ENCODE measurements around the gene LTBP1. TPM values are rescaled to one million over a fixed set of nuclear protein-coding genes. Genes with fewer than 3 reads are reported as not detected.
"Not testable (repeated sequence)": the region's sequence is repeated elsewhere in the genome, so short reads cannot be mapped to it uniquely, and the experiment has no call there.

LTBP1 gene
- polyA plus RNA-seq, 2 donors = 4.3 to 13.9 TPM

DNA sequence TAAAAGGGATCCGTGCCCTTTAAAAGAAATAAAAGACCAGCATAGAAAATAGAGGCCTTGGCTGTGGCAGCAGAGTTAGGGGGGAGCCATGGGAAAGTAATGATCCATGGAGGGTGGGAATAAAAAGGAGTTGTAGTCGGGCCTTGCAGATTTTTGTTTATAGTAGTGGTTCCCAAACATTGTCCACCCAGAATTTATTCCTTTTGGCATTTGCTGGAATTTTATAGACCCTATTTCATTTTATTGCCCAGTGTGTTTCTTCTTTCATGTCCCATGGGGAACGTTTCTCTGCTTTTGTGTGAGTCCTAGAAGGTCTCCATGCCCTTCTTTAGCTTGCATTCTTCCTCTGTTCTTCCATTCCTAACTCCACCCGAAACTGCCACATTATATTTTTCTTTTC, 222.2 kb downstream of the LTBP1 start:
- H3K27me3 ChIP-seq (ENCODE audit: control insufficient read depth in 1 of 2, insufficient read depth in 2 of 2, low read length in 2 of 2) = no peaks in the 10 kb centered on the region
- no peaks in the 10 kb centered on the region for H3K4me1 ChIP-seq (ENCODE audit: control insufficient read depth in 2 of 2, insufficient read depth in 2 of 2, low read length in 1 of 2)
- no peaks in the 10 kb centered on the region for H3K36me3 ChIP-seq (ENCODE audit: control insufficient read depth in 2 of 2, insufficient read depth in 2 of 2, low read length in 1 of 2)
- no peak overlapping the region for H3K4me3 ChIP-seq (ENCODE audit: low read depth in 1 of 2, low read length in 2 of 2)
- WGBS, 2 donors = 72 to 75% methylated on average over 4 of the region's 4 CpGs
- no peak overlapping the region for H3K27ac ChIP-seq (ENCODE audit: low read depth in 2 of 2, low read length in 1 of 2)
- no peaks in the 10 kb centered on the region for H3K9me3 ChIP-seq (ENCODE audit: control insufficient read depth in 2 of 2, insufficient read depth in 1 of 2, low read depth in 1 of 2, low read length in 1 of 2)

DNA sequence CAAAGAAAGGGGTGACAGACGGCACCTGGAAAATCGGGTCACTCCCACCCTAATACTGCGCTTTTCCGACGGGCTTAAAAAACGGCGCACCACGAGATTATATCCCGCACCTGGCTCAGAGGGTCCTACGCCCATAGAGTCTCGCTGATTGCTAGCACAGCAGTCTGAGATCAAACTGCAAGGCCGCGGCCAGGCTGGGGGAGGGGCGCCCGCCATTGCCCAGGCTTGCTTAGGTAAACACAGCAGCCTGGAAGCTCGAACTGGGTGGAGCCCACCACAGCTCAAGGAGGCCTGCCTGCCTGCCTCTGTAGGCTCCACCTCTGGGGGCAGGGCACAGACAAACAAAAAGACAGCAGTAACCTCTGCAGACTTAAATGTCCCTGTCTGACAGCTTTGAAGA, 223.5 kb downstream of the LTBP1 start:
- H3K4me3 ChIP-seq (ENCODE audit: low read depth in 1 of 2, low read length in 2 of 2); H3K27me3 ChIP-seq (ENCODE audit: control insufficient read depth in 1 of 2, insufficient read depth in 2 of 2, low read length in 2 of 2); H3K27ac ChIP-seq (ENCODE audit: low read depth in 2 of 2, low read length in 1 of 2); H3K4me1 ChIP-seq (ENCODE audit: control insufficient read depth in 2 of 2, insufficient read depth in 2 of 2, low read length in 1 of 2); H3K9me3 ChIP-seq (ENCODE audit: control insufficient read depth in 2 of 2, insufficient read depth in 1 of 2, low read depth in 1 of 2, low read length in 1 of 2); H3K36me3 ChIP-seq (ENCODE audit: control insufficient read depth in 2 of 2, insufficient read depth in 2 of 2, low read length in 1 of 2): not testable (repeated sequence)
- 83 to 85% methylated on average over 6 to 9 of the region's 16 CpGs for WGBS, 2 donors

DNA sequence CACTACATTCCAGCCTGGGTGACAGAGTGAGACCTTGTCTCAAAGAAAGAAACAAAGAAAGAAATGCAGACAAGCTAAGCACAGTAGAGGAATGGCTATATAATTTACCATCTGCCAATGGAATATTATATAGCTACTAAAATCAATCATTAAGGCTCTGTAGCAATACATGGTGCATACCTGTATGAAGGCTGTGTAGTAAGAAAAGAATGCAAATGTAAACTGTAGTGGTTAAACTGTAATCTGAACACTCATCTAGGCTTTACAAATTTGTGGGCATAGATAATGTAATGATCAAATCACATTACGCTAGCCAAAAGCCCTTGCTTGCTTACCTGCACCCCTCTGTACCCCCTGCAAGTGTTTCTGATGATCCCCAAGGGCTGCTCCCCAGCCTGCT, 230.9 kb downstream of the LTBP1 start:
- Histone ChIP-seq H3K4me1 (ENCODE audit: control insufficient read depth in 2 of 2, insufficient read depth in 2 of 2, low read length in 1 of 2) (no peaks in the 10 kb centered on the region), H3K27ac (ENCODE audit: low read depth in 2 of 2, low read length in 1 of 2) (no peak overlapping the region), H3K36me3 (ENCODE audit: control insufficient read depth in 2 of 2, insufficient read depth in 2 of 2, low read length in 1 of 2) (no peaks in the 10 kb centered on the region), H3K4me3 (ENCODE audit: low read depth in 1 of 2, low read length in 2 of 2) (no peak overlapping the region), H3K27me3 (ENCODE audit: control insufficient read depth in 1 of 2, insufficient read depth in 2 of 2, low read length in 2 of 2) (no peaks in the 10 kb centered on the region), H3K9me3 (ENCODE audit: control insufficient read depth in 2 of 2, insufficient read depth in 1 of 2, low read depth in 1 of 2, low read length in 1 of 2) (no peaks in the 10 kb centered on the region)
- 4 to 43% methylated on average over 1 of the region's 1 CpG for WGBS, 2 donors

DNA sequence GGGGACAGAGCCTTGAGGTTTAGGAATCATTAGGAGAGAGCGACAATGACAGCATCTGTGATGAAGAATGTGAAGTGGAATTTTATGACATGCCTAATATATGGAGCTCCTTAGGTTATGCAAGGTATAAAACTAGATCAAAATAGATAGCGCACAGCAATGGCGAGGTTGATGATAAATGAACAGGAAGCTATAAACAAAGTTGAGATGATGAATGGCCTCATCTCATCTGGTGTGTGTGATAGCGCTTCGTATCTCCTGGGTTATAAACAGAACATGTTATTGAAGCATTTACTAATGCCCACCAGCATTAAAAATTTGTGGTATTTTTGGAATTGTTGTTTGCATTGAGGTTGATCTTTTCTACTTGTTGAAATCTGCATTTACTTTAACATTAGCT, 231.5 kb downstream of the LTBP1 start:
- Histone ChIP-seq H3K9me3 (ENCODE audit: control insufficient read depth in 2 of 2, insufficient read depth in 1 of 2, low read depth in 1 of 2, low read length in 1 of 2) (no peaks in the 10 kb centered on the region), H3K4me1 (ENCODE audit: control insufficient read depth in 2 of 2, insufficient read depth in 2 of 2, low read length in 1 of 2) (no peaks in the 10 kb centered on the region), H3K27ac (ENCODE audit: low read depth in 2 of 2, low read length in 1 of 2) (no peak overlapping the region), H3K36me3 (ENCODE audit: control insufficient read depth in 2 of 2, insufficient read depth in 2 of 2, low read length in 1 of 2) (no peaks in the 10 kb centered on the region), H3K27me3 (ENCODE audit: control insufficient read depth in 1 of 2, insufficient read depth in 2 of 2, low read length in 2 of 2) (no peaks in the 10 kb centered on the region), H3K4me3 (ENCODE audit: low read depth in 1 of 2, low read length in 2 of 2) (no peak overlapping the region)
- WGBS, 2 donors = 90 to 95% methylated on average over 5 of the region's 5 CpGs

DNA sequence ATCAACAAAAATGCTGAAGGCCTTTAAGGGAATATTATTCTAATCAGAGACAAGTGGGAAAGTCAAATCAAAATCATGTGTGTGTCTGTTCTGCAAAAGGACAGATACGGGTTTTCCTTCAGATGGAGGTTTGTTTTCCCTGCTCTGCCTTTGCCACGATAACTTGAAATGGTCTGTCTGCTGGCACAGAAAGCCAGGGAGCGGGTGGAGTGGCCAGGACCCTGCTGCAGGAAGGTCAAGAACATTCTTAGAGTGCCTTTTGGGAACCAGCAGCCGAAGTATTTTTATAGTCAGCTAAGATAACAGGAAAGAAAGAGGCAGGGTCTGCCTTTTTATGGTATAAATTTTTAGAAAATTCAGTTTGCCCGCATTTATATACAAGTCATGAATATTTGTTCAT, 234.2 kb downstream of the LTBP1 start:
- H3K36me3 ChIP-seq (ENCODE audit: control insufficient read depth in 2 of 2, insufficient read depth in 2 of 2, low read length in 1 of 2) = no peaks in the 10 kb centered on the region
- H3K27ac ChIP-seq (ENCODE audit: low read depth in 2 of 2, low read length in 1 of 2) = no peak overlapping the region
- H3K4me1 ChIP-seq (ENCODE audit: control insufficient read depth in 2 of 2, insufficient read depth in 2 of 2, low read length in 1 of 2) = no peaks in the 10 kb centered on the region
- no peaks in the 10 kb centered on the region for H3K27me3 ChIP-seq (ENCODE audit: control insufficient read depth in 1 of 2, insufficient read depth in 2 of 2, low read length in 2 of 2)
- 71 to 79% methylated on average over 5 of the region's 5 CpGs for WGBS, 2 donors
- no peaks in the 10 kb centered on the region for H3K9me3 ChIP-seq (ENCODE audit: control insufficient read depth in 2 of 2, insufficient read depth in 1 of 2, low read depth in 1 of 2, low read length in 1 of 2)
- no peak overlapping the region for H3K4me3 ChIP-seq (ENCODE audit: low read depth in 1 of 2, low read length in 2 of 2)

DNA sequence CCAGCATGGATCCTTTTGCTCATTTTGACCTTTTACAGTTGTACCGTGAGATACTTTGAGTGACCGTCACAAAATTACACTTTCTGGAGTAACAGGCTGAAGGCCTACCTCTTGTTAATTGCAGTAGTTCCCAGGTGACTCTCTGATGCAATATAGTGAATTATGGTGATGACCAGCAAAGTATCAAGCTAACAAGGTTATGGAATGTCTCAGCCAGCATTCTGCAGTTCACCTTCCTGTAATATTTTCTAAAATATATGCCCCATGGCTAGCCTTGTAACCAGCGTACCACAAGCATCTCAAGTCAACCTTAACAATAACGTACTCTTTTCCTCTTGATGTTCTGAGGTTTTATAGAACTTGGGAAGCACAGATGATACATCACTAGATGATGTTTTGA, 234.7 kb downstream of the LTBP1 start:
- WGBS, 2 donors = 73 to 87% methylated on average over 4 of the region's 4 CpGs
- H3K9me3 ChIP-seq (ENCODE audit: control insufficient read depth in 2 of 2, insufficient read depth in 1 of 2, low read depth in 1 of 2, low read length in 1 of 2) = no peaks in the 10 kb centered on the region
- no peaks in the 10 kb centered on the region for H3K4me1 ChIP-seq (ENCODE audit: control insufficient read depth in 2 of 2, insufficient read depth in 2 of 2, low read length in 1 of 2)
- H3K36me3 ChIP-seq (ENCODE audit: control insufficient read depth in 2 of 2, insufficient read depth in 2 of 2, low read length in 1 of 2) = no peaks in the 10 kb centered on the region
- no peak overlapping the region for H3K4me3 ChIP-seq (ENCODE audit: low read depth in 1 of 2, low read length in 2 of 2)
- H3K27me3 ChIP-seq (ENCODE audit: control insufficient read depth in 1 of 2, insufficient read depth in 2 of 2, low read length in 2 of 2) = no peaks in the 10 kb centered on the region
- no peak overlapping the region for H3K27ac ChIP-seq (ENCODE audit: low read depth in 2 of 2, low read length in 1 of 2)

DNA sequence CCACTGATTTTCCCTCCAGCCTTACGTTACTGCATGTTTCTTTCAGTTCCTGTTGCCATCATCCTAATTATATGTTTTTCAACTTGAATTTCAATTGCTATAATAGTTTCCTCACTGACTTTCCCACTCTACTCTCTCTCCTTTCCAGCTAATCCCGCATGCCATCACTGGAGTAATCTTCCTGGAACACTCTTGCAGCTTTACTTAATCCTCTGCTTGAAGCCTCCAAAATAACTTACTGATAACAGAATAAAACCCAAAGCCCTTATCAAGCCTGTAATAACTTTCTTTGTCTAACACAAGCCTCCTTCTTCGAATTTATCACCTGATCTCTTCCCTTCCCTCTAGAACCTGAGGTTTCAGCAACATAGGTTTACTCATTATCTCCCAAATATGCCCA, 237.3 kb downstream of the LTBP1 start:
- H3K4me1 ChIP-seq (ENCODE audit: control insufficient read depth in 2 of 2, insufficient read depth in 2 of 2, low read length in 1 of 2) = no peaks in the 10 kb centered on the region
- no peak overlapping the region for H3K4me3 ChIP-seq (ENCODE audit: low read depth in 1 of 2, low read length in 2 of 2)
- peaks cover 3 to 4% of the 10 kb centered on the region in 2 donors for H3K36me3 ChIP-seq (ENCODE audit: control insufficient read depth in 2 of 2, insufficient read depth in 2 of 2, low read length in 1 of 2)
- H3K9me3 ChIP-seq (ENCODE audit: control insufficient read depth in 2 of 2, insufficient read depth in 1 of 2, low read depth in 1 of 2, low read length in 1 of 2) = no peaks in the 10 kb centered on the region
- no peak overlapping the region for H3K27ac ChIP-seq (ENCODE audit: low read depth in 2 of 2, low read length in 1 of 2)
- no peaks in the 10 kb centered on the region for H3K27me3 ChIP-seq (ENCODE audit: control insufficient read depth in 1 of 2, insufficient read depth in 2 of 2, low read length in 2 of 2)
- 63 to 64% methylated on average over 3 of the region's 3 CpGs for WGBS, 2 donors

DNA sequence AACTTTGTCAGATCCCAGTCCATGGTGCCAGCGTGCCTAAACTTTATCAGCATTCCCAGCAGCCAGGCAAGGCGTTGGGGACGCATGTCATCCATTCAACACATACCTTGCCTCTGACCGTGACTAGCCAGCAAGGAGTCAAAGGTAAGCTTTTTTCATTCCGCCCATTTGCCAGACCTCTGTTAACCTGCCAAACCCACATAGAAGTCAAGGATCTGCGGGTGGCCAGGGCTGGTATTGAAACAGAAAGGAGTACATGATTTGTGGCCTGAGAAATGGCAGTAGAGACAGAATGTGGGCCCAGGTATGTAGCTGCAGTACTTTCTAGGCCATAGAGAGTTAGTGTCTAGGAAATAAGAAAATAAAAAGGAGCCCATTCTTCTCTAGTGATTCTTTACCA, 240.2 kb downstream of the LTBP1 start:
- peaks cover 3 to 4% of the 10 kb centered on the region in 2 donors for H3K36me3 ChIP-seq (ENCODE audit: control insufficient read depth in 2 of 2, insufficient read depth in 2 of 2, low read length in 1 of 2)
- 79 to 86% methylated on average over 6 of the region's 6 CpGs for WGBS, 2 donors
- no peaks in the 10 kb centered on the region for H3K4me1 ChIP-seq (ENCODE audit: control insufficient read depth in 2 of 2, insufficient read depth in 2 of 2, low read length in 1 of 2)
- no peaks in the 10 kb centered on the region for H3K9me3 ChIP-seq (ENCODE audit: control insufficient read depth in 2 of 2, insufficient read depth in 1 of 2, low read depth in 1 of 2, low read length in 1 of 2)
- no peak overlapping the region for H3K27ac ChIP-seq (ENCODE audit: low read depth in 2 of 2, low read length in 1 of 2)
- no peak overlapping the region for H3K4me3 ChIP-seq (ENCODE audit: low read depth in 1 of 2, low read length in 2 of 2)
- H3K27me3 ChIP-seq (ENCODE audit: control insufficient read depth in 1 of 2, insufficient read depth in 2 of 2, low read length in 2 of 2) = no peaks in the 10 kb centered on the region

DNA sequence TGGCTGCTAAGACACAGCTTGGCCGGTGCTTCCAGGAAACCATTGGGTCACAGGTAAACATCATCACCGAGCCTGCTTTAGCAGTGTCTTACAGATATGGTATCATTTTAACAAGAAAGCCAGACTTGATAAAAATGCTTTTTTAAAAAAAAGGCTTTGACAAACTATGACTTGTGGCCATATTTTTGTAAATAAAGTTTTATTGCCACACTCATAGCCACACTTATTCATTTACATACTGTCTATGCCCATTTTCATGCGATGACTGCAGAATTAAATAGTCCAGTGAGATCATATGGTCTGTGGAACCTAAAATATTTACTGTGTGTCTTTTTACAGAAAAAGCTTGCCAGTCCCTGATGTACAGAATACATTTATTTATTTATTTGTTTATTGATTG, 242.0 kb downstream of the LTBP1 start:
- no peaks in the 10 kb centered on the region for H3K4me1 ChIP-seq (ENCODE audit: control insufficient read depth in 2 of 2, insufficient read depth in 2 of 2, low read length in 1 of 2)
- 94 to 96% methylated on average over 3 of the region's 3 CpGs for WGBS, 2 donors
- peaks cover 3 to 4% of the 10 kb centered on the region in 2 donors for H3K36me3 ChIP-seq (ENCODE audit: control insufficient read depth in 2 of 2, insufficient read depth in 2 of 2, low read length in 1 of 2)
- H3K27ac ChIP-seq (ENCODE audit: low read depth in 2 of 2, low read length in 1 of 2) = no peak overlapping the region
- no peak overlapping the region for H3K4me3 ChIP-seq (ENCODE audit: low read depth in 1 of 2, low read length in 2 of 2)
- no peaks in the 10 kb centered on the region for H3K9me3 ChIP-seq (ENCODE audit: control insufficient read depth in 2 of 2, insufficient read depth in 1 of 2, low read depth in 1 of 2, low read length in 1 of 2)
- H3K27me3 ChIP-seq (ENCODE audit: control insufficient read depth in 1 of 2, insufficient read depth in 2 of 2, low read length in 2 of 2) = no peaks in the 10 kb centered on the region

DNA sequence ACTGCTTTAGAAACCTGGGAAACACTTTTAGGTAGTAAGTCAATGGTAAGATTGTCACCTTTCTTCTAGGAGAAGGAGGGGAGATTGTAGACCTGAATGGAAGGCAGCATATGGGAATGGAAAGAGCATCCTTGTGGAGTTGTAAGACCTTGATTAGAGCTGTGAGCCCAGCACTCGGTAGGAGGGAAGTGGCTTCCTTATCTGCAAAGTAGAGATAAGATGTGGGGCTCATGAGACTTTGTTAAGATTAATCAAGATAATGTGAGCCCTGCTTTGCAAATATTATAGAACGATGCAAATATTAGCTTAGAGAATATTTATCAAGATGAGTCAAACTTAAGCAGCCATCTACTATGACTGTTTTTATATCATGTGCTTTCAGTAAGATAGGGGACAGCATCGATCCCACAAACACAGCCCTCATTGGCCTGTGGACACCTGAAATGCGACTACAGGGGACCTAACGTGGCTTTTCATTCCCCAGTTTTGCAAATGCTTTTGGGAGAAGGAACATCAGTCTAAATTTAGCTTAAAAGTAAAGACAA, 243.7 kb downstream of the LTBP1 start:
- Histone ChIP-seq H3K4me3 (ENCODE audit: low read depth in 1 of 2, low read length in 2 of 2) (no peak overlapping the region), H3K27me3 (ENCODE audit: control insufficient read depth in 1 of 2, insufficient read depth in 2 of 2, low read length in 2 of 2) (no peaks in the 10 kb centered on the region), H3K36me3 (ENCODE audit: control insufficient read depth in 2 of 2, insufficient read depth in 2 of 2, low read length in 1 of 2) (peaks cover 3 to 4% of the 10 kb centered on the region in 2 donors), H3K9me3 (ENCODE audit: control insufficient read depth in 2 of 2, insufficient read depth in 1 of 2, low read depth in 1 of 2, low read length in 1 of 2) (no peaks in the 10 kb centered on the region), H3K4me1 (ENCODE audit: control insufficient read depth in 2 of 2, insufficient read depth in 2 of 2, low read length in 1 of 2) (no peaks in the 10 kb centered on the region), H3K27ac (ENCODE audit: low read depth in 2 of 2, low read length in 1 of 2) (no peak overlapping the region)
- 61 to 71% methylated on average over 5 of the region's 5 CpGs for WGBS, 2 donors

All from esophagus (tissue), 2 donors.